HT1080 (cell line): ENCODE results near the gene PRRG2. TPM values are rescaled to one million over a fixed set of nuclear protein-coding genes. Genes with fewer than 3 reads are reported as not detected.

Experiments
- DNase-seq: peaks from one replicate; pipeline ENCODE4 v3.0.0-alpha.2; 2015; ENCODE audit warnings: low read depth
- small RNA-seq: library from RNA; depleted of rRNA; stranded (forward); fragments of <200 nt; gene quantifications from one replicate; pipeline ENCODE3, GENCODE V24; 2014
- total RNA-seq: library from RNA; depleted of rRNA; stranded (reverse); fragments of >200 nt; shearing (Covaris generic); gene quantifications from 2 replicates; pipeline ENCODE4 v1.2.3, GENCODE V29; 2014; rRNA removed

PRRG2 gene
- total RNA-seq, 1 experiment from 2014 or later: 1.1 TPM

- peak; percentile 83 for DNase-seq
Observed at GRCh38 chr19:49637821-49638738, 57.0 kb downstream of the PRRG2 start.

DNA sequence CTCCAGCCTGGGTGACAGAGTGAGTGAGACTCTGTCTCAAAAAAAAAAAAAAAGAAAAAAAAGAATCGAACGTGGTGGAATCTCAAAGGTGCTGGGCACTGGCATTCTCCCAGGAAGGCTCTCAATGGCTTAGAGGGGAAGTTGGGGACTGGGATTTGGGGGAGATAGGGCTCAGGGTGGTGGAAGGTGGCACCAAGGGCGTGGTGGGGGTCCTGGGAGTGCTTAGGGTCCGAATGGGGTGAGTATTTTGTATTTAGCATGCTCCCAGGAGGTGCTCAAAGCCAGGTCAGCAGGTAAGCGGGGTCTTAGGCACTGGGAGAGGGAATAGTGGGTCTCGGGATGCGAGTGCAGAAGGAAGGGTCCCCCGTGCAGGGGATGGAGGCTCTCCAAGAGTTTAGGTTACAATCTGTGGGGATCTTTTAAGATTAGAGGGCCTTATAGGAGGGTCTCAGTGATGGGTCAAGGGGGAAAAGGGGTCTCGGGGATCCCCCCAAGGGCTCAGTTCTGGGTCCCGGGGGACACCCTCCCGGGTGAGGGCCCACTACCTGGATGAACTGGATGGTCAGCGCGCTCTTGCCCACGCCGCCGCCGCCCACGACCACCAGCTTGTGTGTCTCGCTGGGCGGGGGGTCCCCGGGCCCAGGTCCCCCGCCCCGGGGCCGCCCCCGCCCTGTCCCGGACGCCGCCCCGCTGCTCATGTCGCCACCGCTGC, 58.4 kb downstream of the PRRG2 start:
- no peak for DNase-seq

DNA sequence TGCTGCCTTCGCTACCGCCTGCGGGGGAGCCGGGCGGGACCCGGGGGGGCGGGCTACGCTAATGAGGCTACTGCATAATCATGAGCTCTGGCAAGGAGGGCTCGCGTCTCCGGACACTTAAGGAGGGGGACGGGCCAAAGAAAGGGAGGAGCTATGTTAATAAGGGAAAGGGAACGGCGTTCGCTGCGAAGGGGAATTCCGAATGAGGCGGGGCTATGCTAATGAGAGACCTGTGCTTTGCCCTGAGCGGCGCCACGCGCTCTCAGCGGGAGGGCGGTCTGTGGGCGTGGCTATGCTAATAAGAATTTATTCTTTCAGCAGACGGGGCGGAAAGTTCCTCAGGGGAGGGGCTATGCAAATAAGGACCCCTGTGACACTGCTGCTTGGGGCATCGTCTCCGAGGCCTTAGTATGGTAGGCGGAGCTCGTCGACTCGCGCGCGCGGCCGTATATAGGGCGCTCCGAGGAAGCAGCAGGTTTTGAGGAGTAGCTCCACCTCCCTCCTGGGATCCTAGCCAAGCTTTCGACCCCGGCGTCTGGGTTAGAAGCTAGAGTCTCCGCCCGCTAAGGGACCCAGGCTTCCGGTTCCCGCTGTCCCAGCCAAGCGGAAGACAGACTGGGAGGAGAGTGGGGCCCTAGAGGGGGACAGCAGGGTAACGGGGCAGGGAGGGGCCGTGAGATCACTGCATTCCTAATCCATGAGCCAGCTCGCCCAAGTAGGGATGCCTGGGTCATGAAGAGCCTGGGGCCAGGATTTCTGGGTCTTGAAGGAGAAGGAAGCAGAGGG, 59.2 kb downstream of the PRRG2 start, which contains the start of gene RRAS:
TSS of gene RRAS (minus strand) at position 31 of the 786 bp plus-strand sequence. CDS start 45 bp downstream, outside the sequence.
- peak; percentile 100 for DNase-seq

Small RNA genes within 50 kb of the gene (small RNA-seq; reads per million reads assigned to genes)
- not detected for gene RF00019

Other genes starting within 250 kb of the PRRG2 start
- gene CD37, start 245.9 kb upstream of the PRRG2 start, total RNA-seq: not detected in 2 replicates
- gene TEAD2, start 218.9 kb upstream of the PRRG2 start, total RNA-seq: 6.5 and 7.6 TPM in 2 replicates
- not detected in 2 replicates for gene DKKL1, start 217.4 kb upstream of the PRRG2 start, total RNA-seq
- gene KASH5, start 193.1 kb upstream of the PRRG2 start, total RNA-seq: not detected in 2 replicates
- gene PTH2, start 157.9 kb upstream of the PRRG2 start, total RNA-seq: not detected in 2 replicates
- gene GFY, start 155.9 kb upstream of the PRRG2 start, total RNA-seq: not detected in 2 replicates
- gene SLC17A7, start 139.8 kb upstream of the PRRG2 start, total RNA-seq: 0.07 and 1.7 TPM in 2 replicates
- 203 and 223 TPM in 2 replicates for gene PIH1D1, start 129.5 kb upstream of the PRRG2 start, total RNA-seq
- gene ALDH16A1, start 128.1 kb upstream of the PRRG2 start, total RNA-seq: 55.1 and 75.5 TPM in 2 replicates
- 6.8 and 7.3 TPM in 2 replicates for gene FLT3LG, start 107.1 kb upstream of the PRRG2 start, total RNA-seq
- 5,406 and 6,095 TPM in 2 replicates for gene RPL13A, start 93.7 kb upstream of the PRRG2 start, total RNA-seq
- gene RPS11, start 84.9 kb upstream of the PRRG2 start, total RNA-seq: 2,830 and 3,374 TPM in 2 replicates
- gene FCGRT, start 68.7 kb upstream of the PRRG2 start, total RNA-seq: 3.9 and 8.7 TPM in 2 replicates
- 11.7 and 13.7 TPM in 2 replicates for gene RCN3, start 53.3 kb upstream of the PRRG2 start, total RNA-seq
- 140 and 203 TPM in 2 replicates for gene NOSIP, start 760 bp upstream of the PRRG2 start, total RNA-seq
- gene PRR12, start 9.9 kb downstream of the PRRG2 start, total RNA-seq: 3.4 and 6.5 TPM in 2 replicates
- gene RRAS, start 58.8 kb downstream of the PRRG2 start, total RNA-seq: 23.5 and 26.7 TPM in 2 replicates
- 21.2 and 31.7 TPM in 2 replicates for gene SCAF1, start 60.9 kb downstream of the PRRG2 start, total RNA-seq
- 55.9 and 62.7 TPM in 2 replicates for gene IRF3, start 84.5 kb downstream of the PRRG2 start, total RNA-seq
- 21.2 and 26.0 TPM in 2 replicates for gene BCL2L12, start 84.6 kb downstream of the PRRG2 start, total RNA-seq
- 540 and 551 TPM in 2 replicates for gene PRMT1, start 96.0 kb downstream of the PRRG2 start, total RNA-seq
- 9.6 and 11.1 TPM in 2 replicates for gene ADM5, start 108.3 kb downstream of the PRRG2 start, total RNA-seq
- gene CPT1C, start 109.8 kb downstream of the PRRG2 start, total RNA-seq: 0.84 TPM in 1 of 2 replicates, not detected in the other
- not detected in 2 replicates for gene TSKS, start 182.0 kb downstream of the PRRG2 start, total RNA-seq
- 63.5 and 75.0 TPM in 2 replicates for gene AP2A1, start 185.7 kb downstream of the PRRG2 start, total RNA-seq
- gene FUZ, start 232.0 kb downstream of the PRRG2 start, total RNA-seq: 69.5 and 72.2 TPM in 2 replicates
- 15.3 and 18.7 TPM in 2 replicates for gene MED25, start 237.0 kb downstream of the PRRG2 start, total RNA-seq